ENCODE results near the gene CHN2. TPM values are rescaled to one million over a fixed set of nuclear protein-coding genes. Genes with fewer than 3 reads are reported as not detected.

CHN2 gene
- total RNA-seq, 2 experiments from 2014 or later = 2.1 to 3.5 TPM

DNA sequence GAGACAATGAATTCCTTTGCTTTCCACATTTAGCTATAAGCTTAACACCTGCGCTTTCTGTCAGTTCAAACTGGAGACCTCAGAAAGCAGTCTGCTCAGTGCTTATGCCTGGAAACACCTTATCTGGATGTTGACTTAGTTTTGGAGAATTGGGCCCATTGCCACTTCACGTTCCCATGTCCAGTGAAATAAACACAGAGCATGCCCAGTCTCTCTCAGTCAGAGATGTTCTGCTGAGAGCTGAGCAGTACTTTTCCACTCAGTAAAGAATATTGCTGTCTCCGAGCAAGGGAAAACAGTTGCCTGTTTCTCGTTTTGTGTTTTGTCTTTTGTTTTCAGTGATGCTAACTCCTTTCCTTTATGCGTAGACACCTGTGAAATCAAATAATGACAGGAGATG is 285.9 kb downstream of the CHN2 start:
- no peak overlapping the region for H3K4me3 Mint-ChIP-seq
- H3K4me1 Mint-ChIP-seq (ENCODE audit: low read depth) = no peaks in the 10 kb centered on the region
- Histone ChIP-seq H3K9me3 (ENCODE audit: control insufficient read depth in 1 of 2, insufficient read depth in 1 of 2, low read length in 2 of 2) (no peaks in the 10 kb centered on the region), H3K27me3 (ENCODE audit: control insufficient read depth in 1 of 2, insufficient read depth in 2 of 2, low read length in 2 of 2) (no peaks in the 10 kb centered on the region), H3K4me3 (ENCODE audit: low read length) (no peak overlapping the region), H3K36me3 (ENCODE audit: insufficient read depth, low read length) (no peaks in the 10 kb centered on the region), H3K4me1 (ENCODE audit: insufficient read depth, low read length) (no peaks in the 10 kb centered on the region), H3K27ac (ENCODE audit: low read depth in 1 of 2, low read length in 2 of 2) (no peak overlapping the region)
- intact Hi-C loops (cut with DNase I, micrococcal nuclease) = no loop called here
- no peaks in the 10 kb centered on the region for H3K36me3 Mint-ChIP-seq (ENCODE audit: low read depth)
- ATAC-seq (ENCODE audit: poor library complexity) = no peak
- ChIA-PET POLR2A (no interaction called here), CTCF (no interaction called here)
- TF ChIP-seq, protein P1, sequence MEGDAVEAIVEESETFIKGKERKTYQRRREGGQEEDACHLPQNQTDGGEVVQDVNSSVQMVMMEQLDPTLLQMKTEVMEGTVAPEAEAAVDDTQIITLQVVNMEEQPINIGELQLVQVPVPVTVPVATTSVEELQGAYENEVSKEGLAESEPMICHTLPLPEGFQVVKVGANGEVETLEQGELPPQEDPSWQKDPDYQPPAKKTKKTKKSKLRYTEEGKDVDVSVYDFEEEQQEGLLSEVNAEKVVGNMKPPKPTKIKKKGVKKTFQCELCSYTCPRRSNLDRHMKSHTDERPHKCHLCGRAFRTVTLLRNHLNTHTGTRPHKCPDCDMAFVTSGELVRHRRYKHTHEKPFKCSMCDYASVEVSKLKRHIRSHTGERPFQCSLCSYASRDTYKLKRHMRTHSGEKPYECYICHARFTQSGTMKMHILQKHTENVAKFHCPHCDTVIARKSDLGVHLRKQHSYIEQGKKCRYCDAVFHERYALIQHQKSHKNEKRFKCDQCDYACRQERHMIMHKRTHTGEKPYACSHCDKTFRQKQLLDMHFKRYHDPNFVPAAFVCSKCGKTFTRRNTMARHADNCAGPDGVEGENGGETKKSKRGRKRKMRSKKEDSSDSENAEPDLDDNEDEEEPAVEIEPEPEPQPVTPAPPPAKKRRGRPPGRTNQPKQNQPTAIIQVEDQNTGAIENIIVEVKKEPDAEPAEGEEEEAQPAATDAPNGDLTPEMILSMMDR (IDR thresholded peaks at IDR 0.05) = no peak
- no peak for DNase-seq
- no peaks in the 10 kb centered on the region for H3K9me3 Mint-ChIP-seq
- H3K27me3 Mint-ChIP-seq = no peaks in the 10 kb centered on the region
- no peak overlapping the region for H3K27ac Mint-ChIP-seq

DNA sequence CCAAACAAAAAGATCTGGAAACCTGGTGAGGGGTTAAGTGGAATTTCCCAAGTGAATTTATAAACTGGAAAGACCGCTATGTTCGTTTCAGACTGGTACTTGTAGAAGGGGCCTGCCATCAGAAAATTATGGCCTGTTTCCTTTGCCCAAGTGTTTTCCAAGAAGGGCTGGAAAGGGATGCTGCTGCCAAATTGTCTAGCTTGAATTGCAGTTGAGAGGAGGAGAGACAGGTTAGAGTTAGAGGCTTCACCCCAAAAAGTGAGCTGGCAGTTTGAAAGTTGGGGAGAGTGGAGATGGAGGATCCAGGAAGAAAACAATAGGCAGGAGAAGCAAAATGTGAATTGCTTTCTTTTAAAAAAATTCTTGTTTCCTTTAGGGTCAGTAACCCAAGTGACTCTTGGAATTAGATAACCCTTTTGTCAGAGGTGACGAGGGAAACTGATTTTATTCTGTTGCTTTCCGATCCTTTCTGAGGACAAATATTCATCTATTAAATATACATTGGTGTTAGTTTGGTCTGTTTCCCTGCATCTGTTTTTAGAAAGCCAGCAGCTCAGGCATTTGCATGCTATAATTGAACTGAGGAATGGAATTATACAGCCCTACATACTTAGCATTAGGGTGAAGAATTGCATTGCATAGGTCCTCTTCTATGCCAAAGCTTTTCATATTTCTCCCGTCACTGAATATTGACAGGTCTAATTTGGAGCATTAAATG is 286.5 kb downstream of the CHN2 start:
- no peak overlapping the region for H3K4me3 ChIP-seq (ENCODE audit: low read length)
- no peaks in the 10 kb centered on the region for H3K27me3 Mint-ChIP-seq
- H3K36me3 ChIP-seq (ENCODE audit: insufficient read depth, low read length) = no peaks in the 10 kb centered on the region
- no peaks in the 10 kb centered on the region for H3K4me1 Mint-ChIP-seq (ENCODE audit: low read depth)
- no peak for DNase-seq
- intact Hi-C loops (cut with DNase I, micrococcal nuclease) = no loop called here
- H3K27ac Mint-ChIP-seq = no peak overlapping the region
- TF ChIP-seq, protein P1 (IDR thresholded peaks at IDR 0.05) = no peak
- CTCF ChIA-PET = interaction anchor here (1.4 kb wide), 1 partner anchor 14 kb away, joined by 3 read pairs; no protein-coding TSS in a partner anchor
- H3K4me3 Mint-ChIP-seq = no peak overlapping the region
- no peaks in the 10 kb centered on the region for H3K9me3 Mint-ChIP-seq
- POLR2A ChIA-PET = no interaction called here
- no peaks in the 10 kb centered on the region for H3K4me1 ChIP-seq (ENCODE audit: insufficient read depth, low read length)
- no peak for ATAC-seq (ENCODE audit: poor library complexity)
- no peaks in the 10 kb centered on the region for H3K27me3 ChIP-seq (ENCODE audit: control insufficient read depth in 1 of 2, insufficient read depth in 2 of 2, low read length in 2 of 2)
- no peaks in the 10 kb centered on the region for H3K9me3 ChIP-seq (ENCODE audit: control insufficient read depth in 1 of 2, insufficient read depth in 1 of 2, low read length in 2 of 2)
- no peak overlapping the region for H3K27ac ChIP-seq (ENCODE audit: low read depth in 1 of 2, low read length in 2 of 2)
- no peaks in the 10 kb centered on the region for H3K36me3 Mint-ChIP-seq (ENCODE audit: low read depth)

GRCh38 chr7:29482056-29482455 is 287.5 kb downstream of the CHN2 start:
- Histone ChIP-seq H3K4me1 (ENCODE audit: insufficient read depth, low read length) (no peaks in the 10 kb centered on the region), H3K27ac (ENCODE audit: low read depth in 1 of 2, low read length in 2 of 2) (no peak overlapping the region), H3K36me3 (ENCODE audit: insufficient read depth, low read length) (no peaks in the 10 kb centered on the region), H3K4me3 (ENCODE audit: low read length) (no peak overlapping the region), H3K9me3 (ENCODE audit: control insufficient read depth in 1 of 2, insufficient read depth in 1 of 2, low read length in 2 of 2) (no peaks in the 10 kb centered on the region), H3K27me3 (ENCODE audit: control insufficient read depth in 1 of 2, insufficient read depth in 2 of 2, low read length in 2 of 2) (no peaks in the 10 kb centered on the region)
- Mint-ChIP-seq H3K4me3 (no peak overlapping the region), H3K9me3 (no peaks in the 10 kb centered on the region), H3K36me3 (ENCODE audit: low read depth) (no peaks in the 10 kb centered on the region), H3K4me1 (ENCODE audit: low read depth) (no peaks in the 10 kb centered on the region), H3K27ac (no peak overlapping the region), H3K27me3 (no peaks in the 10 kb centered on the region)
- no peak for DNase-seq
- intact Hi-C loops (cut with DNase I, micrococcal nuclease) = no loop called here
- TF ChIP-seq, protein P1 (IDR thresholded peaks at IDR 0.05) = no peak
- no peak for ATAC-seq (ENCODE audit: poor library complexity)
- POLR2A ChIA-PET = no interaction called here
- CTCF ChIA-PET = interaction anchor here (1.4 kb wide), 1 partner anchor 14 kb away, joined by 3 read pairs; no protein-coding TSS in a partner anchor

All from CD4-positive, alpha-beta T cell (primary cell).